Measurements from ENCODE around the gene CFAP97D2. TPM values are rescaled to one million over a fixed set of nuclear protein-coding genes. Genes with fewer than 3 reads are reported as not detected.
"Not testable (repeated sequence)": the region's sequence is repeated elsewhere in the genome, so short reads cannot be mapped to it uniquely, and the experiment has no call there.

Gene CFAP97D2
- total RNA-seq, 1 experiment from 2014 or later = not detected

DNA sequence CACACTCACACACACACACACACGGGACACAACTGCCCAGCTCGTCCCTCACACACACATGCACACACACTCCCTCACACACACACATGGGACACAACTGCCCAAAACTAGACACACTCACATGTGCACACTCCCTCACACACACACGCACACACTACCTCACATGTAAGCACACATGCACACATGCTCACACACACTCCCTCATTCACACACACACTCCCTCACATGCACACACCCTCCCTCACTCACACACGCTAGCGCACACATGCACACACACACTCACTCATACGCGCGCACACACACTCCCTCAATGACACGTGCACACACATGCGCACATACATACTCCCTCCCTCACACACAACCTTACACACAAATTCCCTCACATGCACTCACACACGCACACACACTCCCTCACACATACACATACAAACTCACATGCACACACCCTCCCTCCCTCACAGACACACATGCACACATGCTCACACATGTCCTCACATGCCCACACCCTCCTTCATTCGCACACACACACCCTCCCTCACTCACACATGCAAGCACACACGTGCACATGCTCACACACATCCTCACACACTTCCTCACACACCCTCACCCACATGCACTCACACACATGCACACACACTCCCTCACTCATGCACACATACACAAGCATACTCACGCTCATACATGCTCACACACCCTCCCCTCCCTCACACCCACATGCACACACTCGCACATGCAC is 37.6 kb upstream of the CFAP97D2 start:
- no peak for DNase-seq
- Histone ChIP-seq H3K27me3 (no peaks in the 10 kb centered on the region), H3K9me3 (no peaks in the 10 kb centered on the region), H3K4me3 (no peak overlapping the region), H3K36me3 (no peaks in the 10 kb centered on the region)

DNA sequence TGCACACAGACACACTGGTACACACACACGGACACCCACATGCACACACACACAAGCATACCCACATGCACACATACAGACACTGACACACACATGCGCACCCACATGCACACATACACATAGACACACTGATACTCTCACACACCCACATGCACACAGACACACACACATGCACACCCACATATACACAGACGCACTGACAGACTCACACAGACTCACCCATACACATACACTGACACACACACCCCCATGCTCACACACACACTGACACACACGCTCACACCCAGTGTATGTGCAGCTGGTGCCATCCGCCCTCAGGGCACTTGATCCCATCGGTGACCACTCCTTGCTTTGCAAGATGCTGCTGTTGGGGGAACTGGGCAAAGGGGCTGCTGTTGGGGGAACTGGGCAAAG is 36.9 kb upstream of the CFAP97D2 start:
- Histone ChIP-seq H3K36me3 (no peaks in the 10 kb centered on the region), H3K27me3 (no peaks in the 10 kb centered on the region), H3K4me3 (no peak overlapping the region), H3K9me3 (no peaks in the 10 kb centered on the region)
- no peak for DNase-seq

DNA sequence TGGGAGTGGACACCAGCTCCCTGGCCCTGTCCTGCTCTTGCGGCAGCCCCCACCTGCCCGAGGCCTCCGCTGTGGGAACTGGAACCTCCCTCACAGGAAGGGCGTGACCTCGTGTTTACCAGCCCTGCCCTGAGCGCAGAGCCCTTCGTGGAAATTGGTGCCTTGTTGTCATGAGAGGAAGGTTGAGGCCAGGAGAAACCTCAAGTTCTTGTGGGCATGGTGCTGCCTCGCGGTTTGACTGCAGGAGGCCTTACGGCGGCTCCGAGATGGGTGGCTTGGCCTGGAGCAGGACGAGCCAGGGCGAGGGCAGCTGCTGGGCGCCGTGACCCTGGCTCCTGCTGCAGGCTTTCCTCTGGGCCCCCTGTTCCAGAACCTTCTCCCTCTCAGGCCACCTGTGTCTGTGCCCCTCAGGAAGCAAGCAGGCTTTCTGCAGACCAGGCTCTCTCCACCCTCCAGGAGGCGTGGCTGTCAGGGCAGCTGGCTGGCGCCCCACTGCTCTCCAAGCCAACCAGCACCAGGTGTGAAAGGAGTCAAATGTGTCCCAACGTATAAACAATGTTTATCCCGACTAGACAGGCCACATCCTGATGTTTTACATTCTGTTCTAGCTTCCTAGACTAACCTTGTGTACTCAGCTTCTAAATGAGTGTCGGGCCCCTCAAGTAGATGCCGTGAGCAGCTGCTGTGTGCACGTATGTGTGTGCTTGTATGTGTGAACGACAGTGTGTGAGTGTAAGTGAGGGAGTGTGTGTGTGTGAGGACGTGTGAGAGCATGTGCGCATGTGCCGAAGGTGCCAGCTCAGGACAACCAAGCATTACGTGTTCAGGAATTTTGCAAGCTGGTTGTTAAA is 36.2 kb upstream of the CFAP97D2 start:
- DNase-seq = no peak
- Histone ChIP-seq H3K4me3 (no peak overlapping the region), H3K36me3 (no peaks in the 10 kb centered on the region), H3K9me3 (no peaks in the 10 kb centered on the region), H3K27me3 (no peaks in the 10 kb centered on the region)

DNA sequence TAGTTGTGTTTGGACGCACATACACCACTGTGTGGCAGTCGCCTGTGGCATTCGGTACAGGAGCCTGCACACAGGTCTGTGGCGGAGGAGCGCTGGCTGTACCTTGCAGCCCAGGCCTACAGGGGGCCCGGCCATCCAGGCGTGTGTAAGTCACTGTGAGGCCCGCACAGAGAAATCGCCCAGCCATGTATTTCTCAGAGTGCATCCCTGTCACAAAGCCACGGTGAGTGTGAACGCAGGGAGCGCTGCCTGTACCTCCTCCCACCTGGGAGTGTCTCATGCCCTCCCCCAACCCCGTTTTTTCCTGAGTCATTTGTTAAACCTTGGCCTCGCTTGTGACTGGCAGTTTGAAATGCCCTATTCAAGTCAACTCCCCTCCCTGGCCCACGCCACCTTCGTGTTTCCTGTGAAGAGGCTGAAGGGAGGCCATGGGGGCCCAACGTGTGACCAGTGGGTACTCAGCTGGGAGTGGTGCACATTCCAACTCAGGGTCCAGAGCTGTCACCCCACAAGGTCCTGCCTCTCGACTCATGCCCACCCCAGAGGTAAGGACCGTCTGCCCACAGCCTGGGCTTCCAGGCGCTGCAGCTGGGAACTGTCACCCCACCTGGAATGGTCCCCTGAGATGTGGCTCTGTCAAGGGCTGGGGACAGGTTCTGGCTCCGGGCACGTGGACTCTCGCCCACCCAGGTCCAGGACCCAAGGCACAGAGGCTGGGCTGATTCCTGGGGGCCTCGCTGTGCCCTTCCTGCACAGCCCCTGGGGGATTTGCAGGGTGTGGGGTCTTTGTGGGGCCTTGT is 35.1 kb upstream of the CFAP97D2 start:
- H3K9me3 ChIP-seq = no peaks in the 10 kb centered on the region
- H3K4me3 ChIP-seq = no peak overlapping the region
- DNase-seq = no peak
- H3K27me3 ChIP-seq = no peaks in the 10 kb centered on the region
- H3K36me3 ChIP-seq = no peaks in the 10 kb centered on the region

DNA sequence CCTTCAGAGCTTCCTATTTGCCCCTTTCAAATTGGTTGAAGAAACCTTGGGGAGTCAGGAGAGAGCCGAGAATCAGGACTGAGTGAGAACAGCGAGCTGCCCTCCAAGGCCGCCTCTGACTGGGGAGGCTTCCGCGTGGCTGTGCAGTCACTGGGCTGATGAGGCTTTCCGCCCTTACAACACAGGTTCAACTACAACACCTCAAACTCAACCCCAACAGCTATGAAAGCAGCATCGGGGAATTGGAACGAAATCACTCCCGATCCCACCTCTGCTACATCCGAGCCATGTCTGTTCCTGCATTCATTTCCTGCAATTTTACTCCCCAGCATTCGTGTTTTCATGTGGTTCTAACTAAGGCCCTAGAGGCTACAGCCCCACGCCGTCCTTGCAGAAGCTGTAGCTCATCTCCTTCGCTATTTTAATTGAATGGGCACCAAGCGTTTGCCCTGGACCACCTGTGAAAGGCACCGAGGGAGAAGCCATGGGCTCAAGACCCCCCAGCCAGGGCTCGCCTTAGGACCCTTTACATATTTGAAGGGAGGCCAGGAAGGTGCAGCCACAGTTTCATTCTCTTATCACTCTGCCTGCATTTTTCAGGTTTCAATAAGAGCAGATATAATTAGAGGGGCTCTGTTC is 34.3 kb upstream of the CFAP97D2 start:
- no peaks in the 10 kb centered on the region for H3K9me3 ChIP-seq
- H3K27me3 ChIP-seq = no peaks in the 10 kb centered on the region
- H3K36me3 ChIP-seq = no peaks in the 10 kb centered on the region
- DNase-seq = no peak
- no peak overlapping the region for H3K4me3 ChIP-seq

DNA sequence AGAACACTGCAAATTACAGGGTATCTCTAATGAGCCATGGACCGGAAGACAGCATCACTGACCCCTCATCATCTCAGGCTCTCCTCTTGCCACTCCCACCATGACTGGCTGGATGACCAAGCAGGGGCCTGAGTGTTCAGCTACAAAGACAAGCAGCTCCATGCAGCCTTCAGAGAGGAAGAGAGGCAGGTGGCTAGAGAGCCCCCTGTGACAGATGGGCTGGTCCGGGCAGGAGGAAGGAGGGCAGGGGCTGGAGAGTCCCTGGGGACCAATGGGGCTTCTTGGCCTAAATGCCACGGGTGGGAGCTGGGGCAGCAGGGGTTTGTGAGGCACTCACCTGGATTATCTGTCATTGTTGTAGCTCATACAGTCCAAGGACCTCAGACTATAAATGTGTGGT is 33.8 kb upstream of the CFAP97D2 start:
- H3K27me3 ChIP-seq = no peaks in the 10 kb centered on the region
- H3K9me3 ChIP-seq = no peaks in the 10 kb centered on the region
- DNase-seq = no peak
- no peak overlapping the region for H3K4me3 ChIP-seq
- no peaks in the 10 kb centered on the region for H3K36me3 ChIP-seq

DNA sequence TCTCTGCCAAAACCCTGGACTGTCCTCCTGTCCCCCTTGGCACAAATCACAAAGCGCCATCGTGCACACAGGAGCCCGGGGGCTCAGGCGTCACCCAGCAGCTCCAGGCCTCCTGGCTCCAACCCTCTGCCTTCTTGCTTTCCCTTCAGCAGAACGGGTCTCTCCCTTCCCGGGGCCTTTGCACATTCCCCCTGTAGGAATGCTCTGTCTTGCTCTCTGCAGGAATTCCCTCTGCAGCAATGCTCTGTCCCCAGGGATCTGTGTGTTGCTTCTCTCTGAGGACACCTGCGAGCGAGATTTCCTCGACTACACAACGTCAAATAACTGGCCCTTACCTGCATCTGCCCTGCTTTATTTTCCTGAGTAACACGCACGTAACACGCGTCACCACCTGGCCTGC is 33.3 kb upstream of the CFAP97D2 start:
- no peaks in the 10 kb centered on the region for H3K9me3 ChIP-seq
- H3K27me3 ChIP-seq = no peaks in the 10 kb centered on the region
- H3K36me3 ChIP-seq = no peaks in the 10 kb centered on the region
- DNase-seq = no peak
- no peak overlapping the region for H3K4me3 ChIP-seq

DNA sequence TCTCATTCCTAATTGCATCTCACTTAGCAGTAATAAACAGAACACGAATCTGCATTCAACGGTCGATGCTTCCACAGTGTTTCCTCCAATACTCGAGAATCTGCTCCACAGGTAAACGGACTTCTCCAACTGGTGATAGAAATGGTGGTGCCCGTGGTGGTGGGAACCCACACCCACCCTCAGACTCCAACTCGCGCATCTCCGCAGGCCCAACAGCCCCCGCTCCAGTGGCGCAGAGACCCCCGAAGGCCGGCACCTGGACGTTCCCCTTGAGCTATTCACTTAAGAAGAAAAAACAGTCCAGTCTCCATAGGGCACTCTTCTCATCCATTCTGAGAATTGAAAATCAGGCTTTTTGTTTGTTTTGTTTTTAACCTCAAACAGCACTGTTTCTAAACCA is 32.9 kb upstream of the CFAP97D2 start:
- H3K27me3 ChIP-seq = no peaks in the 10 kb centered on the region
- no peaks in the 10 kb centered on the region for H3K9me3 ChIP-seq
- H3K4me3 ChIP-seq = no peak overlapping the region

DNA sequence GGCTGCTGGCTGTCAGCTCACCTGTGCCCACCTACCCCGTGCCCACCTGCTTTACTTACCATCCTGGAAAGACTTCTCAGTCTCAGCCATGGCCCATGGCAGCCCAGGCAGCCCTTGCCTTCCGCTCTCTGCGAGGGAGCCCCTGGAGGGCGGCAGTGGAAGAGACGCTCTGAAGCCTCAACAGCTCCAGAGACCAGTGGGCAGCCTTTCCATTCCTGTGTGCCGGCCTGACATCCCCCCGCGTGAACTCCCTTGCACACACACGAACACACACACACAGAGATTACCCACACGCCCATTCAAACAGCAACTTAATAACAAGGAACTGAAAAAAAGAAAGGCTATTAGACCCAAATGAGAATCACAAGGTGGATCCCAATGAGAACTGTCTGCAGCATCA is 32.4 kb upstream of the CFAP97D2 start:
- DNase-seq = no peak
- no peaks in the 10 kb centered on the region for H3K36me3 ChIP-seq
- no peaks in the 10 kb centered on the region for H3K9me3 ChIP-seq
- H3K27me3 ChIP-seq = no peaks in the 10 kb centered on the region
- H3K4me3 ChIP-seq = no peak overlapping the region

More for the DNA sequence above, 32.9 kb upstream of the CFAP97D2 start:
- H3K36me3 ChIP-seq = no peaks in the 10 kb centered on the region
- no peak for DNase-seq

DNA sequence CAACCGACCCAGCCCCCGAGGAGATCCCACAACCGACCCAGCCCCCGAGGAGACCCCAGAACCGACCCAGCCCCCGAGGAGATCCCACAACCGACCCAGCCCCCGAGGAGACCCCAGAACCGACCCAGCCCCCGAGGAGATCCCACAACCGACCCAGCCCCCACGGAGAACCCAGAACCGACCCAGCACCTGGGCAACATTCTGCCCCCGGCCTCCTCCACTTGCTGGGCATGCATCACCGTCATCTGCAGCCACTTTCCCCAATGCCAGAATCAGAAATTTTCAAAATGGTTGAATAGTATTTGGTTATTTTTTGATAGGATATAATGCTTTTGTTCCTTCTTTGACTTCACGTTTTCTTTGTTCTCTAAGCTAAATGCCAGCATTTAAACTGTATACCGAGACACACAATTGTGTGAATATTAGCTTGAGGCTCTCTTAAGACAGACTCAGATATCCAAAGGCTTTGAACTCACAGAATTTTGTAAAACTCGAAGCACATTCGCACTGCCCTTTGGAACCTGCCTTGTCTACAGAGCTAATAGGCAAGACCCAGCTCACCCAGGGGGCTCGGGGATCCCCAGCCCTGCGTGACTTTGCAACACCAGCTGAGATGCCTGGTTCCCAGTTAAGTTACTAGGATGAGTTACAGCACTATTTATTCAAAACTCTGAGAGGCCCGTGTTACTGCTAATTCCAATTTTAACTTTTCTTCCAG is 31.1 kb upstream of the CFAP97D2 start:
- no peaks in the 10 kb centered on the region for H3K9me3 ChIP-seq
- no peaks in the 10 kb centered on the region for H3K27me3 ChIP-seq
- H3K4me3 ChIP-seq = no peak overlapping the region
- no peaks in the 10 kb centered on the region for H3K36me3 ChIP-seq
- no peak for DNase-seq

DNA sequence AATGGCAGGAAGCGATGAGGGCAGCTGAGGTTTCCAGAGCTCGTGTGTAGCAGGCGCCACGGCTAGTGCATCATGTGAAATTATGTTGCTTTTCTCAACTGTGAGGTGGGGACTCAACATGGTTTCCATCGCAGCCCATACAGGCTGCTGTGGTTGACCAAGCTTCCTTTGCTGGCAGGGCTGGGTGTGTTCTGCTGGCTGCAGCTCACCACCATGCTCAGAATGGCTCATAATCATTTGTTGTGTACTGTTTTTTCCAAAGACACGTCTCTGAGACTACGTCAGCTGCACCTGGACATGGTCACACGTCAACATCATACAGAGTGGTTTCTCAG is 30.6 kb upstream of the CFAP97D2 start:
- DNase-seq = no peak
- Histone ChIP-seq H3K27me3 (no peaks in the 10 kb centered on the region), H3K36me3 (no peaks in the 10 kb centered on the region), H3K4me3 (no peak overlapping the region), H3K9me3 (no peaks in the 10 kb centered on the region)

DNA sequence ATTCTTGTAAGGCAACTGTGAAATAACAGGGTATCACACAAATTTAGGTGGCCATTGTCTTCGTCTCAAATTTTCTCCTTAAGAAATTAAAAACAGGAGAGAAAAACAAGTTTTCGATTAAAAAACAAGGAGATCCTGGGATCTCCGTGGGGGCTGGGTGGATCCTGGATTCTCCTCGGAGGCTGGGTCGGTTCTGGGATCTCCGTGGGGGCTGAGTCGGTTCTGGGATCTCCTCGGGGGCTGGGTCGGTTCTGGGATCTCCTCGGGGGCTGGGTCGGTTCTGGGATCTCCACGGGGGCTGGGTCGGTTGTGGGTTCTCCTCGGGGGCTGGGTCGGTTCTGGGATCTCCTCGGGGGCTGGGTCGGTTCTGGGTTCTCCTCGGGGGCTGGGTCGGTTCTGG is 30.2 kb upstream of the CFAP97D2 start:
- not testable (repeated sequence) for H3K36me3 ChIP-seq, H3K27me3 ChIP-seq, DNase-seq, H3K4me3 ChIP-seq, H3K9me3 ChIP-seq

DNA sequence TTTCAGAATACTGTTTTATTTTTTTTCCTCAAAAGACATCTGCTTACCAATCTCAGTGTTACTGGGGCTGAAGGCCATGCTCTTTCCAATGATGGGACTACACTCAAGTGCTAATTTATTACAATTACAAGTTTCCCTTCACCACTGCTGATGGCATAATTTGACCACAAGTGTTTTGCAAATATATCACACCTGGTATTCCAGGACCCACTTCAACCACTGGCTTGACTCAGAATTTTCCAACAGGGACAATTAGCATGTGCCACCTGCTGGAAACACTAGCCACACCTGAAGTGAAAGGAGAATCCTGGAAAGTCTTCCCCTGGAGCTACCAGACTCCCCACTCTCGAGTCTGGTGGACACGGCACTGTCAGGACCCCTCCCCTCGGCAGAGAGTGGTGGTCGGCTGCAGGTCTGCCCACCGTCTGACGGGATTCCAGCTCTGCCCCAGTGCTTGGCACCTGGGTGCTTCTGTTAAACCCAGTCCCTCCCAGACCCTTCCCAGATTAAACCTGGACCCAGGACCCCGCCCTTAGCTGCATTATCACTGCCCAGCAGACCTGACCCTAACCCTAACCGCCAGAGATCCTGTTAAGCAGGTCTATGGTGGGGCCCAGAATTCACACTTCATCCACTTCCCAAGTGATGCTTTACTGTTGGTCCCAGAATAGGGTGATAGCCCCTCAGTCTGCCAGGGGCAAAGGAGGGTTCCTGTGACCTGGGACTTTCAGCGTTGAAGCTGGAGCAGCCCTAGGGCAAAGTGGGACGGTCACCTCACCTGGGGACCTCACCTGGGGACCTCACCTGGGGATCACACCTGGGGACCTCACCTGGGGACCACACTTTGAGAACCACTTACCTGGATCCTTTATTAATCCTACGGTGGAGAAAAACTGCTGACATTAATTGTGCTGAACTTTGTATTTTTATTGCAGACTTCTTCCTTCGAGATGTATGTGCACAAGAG is 29.0 kb upstream of the CFAP97D2 start:
- DNase-seq = no peak
- Histone ChIP-seq H3K4me3 (no peak overlapping the region), H3K9me3 (no peaks in the 10 kb centered on the region), H3K27me3 (no peaks in the 10 kb centered on the region), H3K36me3 (no peaks in the 10 kb centered on the region)

DNA sequence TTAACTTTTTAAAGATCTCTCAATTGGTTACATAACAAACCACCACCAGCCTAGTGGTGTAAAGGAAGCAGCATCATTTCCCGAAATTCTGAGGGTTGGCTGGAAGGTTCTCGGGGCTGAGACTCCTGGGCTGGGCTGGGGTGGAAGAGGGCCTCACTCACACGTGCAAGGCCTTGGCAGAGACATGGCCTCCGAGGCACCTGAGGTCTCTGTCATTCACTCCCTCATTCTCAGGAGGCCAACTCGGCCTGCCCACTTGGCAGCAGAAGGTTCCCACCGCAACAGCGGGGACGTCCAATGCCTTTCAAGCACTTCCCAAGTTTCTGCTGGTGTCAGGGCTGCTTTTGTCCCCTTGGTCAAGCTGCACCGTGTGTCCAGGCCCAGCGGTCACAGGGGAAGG is 28.0 kb upstream of the CFAP97D2 start:
- Histone ChIP-seq H3K4me3 (no peak overlapping the region), H3K36me3 (no peaks in the 10 kb centered on the region), H3K9me3 (no peaks in the 10 kb centered on the region), H3K27me3 (no peaks in the 10 kb centered on the region)
- no peak for DNase-seq

DNA sequence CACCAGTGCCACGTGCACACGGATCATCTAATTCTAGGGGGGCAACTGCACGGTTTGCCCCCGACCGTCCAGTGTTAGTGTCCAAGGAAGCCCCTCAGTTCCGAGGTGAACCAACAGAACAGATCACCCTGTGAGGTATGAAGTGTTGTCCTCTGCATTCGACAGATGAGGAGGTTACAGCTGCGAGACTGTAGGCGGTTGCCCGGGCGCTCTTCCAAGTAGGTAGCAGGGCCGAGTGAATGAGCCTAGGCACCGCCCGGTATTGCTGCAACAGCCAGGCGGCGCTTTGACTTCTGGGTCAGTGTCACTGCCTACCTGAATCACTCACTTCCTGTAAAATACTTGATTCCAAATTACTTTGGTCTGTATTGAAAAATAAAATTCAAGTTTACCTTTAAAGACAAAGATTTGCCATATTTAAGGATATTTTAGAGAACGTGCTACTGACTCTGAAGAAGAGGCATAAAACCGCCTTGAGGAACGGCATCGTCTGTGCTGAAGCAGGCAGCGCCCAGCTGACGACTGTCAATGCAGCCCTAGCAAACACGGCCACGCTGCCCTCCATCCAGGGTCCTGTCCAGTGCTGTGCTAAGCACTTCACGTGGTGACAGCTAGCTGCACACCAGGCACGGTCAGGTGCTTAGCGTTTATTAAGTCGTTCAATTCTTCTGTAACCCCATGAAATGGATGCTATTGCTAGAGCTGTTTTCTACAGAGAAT is 27.3 kb upstream of the CFAP97D2 start:
- DNase-seq = peak; percentile 60
- Histone ChIP-seq H3K4me3 (no peak overlapping the region), H3K27me3 (no peaks in the 10 kb centered on the region), H3K9me3 (no peaks in the 10 kb centered on the region), H3K36me3 (no peaks in the 10 kb centered on the region)

All from MG63 (cell line).